PC-9 (cell line): ENCODE results near the gene ANXA2.

Experiments used
- EZH2 ChIP-seq: fragments of 200-600 bp; sonication (generic); IDR thresholded peaks from 2 replicates; pipeline ENCODE4 v1.8.0; 2017; ENCODE audit warnings: antibody characterized with exemption, low read depth
- TF ChIP-seq, protein P1 (sequence below): fragments of 200-600 bp; sonication (generic); conservative IDR thresholded peaks from 2 replicates; pipeline ENCODE4 v1.6.1; 2017; ENCODE audit warnings: mixed run types, antibody characterized with exemption, mild to moderate bottlenecking, moderate library complexity

DNA sequence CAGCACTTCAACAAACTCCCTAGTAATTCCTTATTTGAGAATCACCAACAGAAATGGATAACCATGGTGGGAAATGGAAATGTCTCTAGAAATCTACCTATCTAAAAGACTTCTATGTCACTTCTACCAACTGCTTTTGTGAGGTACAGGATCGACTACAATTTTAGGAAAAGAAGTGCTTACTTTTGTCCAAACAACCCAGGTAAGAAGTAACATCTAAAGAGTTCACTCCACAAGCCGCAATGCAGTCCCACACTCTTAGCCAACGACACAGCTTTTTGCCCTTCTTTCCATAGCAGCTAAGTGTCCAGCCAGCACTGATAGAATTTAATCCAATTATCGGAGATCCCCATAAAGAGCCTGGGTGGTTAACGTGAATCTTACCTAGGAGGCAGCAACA, 28.1 kb downstream of the ANXA2 start:
- TF ChIP-seq, protein P1, sequence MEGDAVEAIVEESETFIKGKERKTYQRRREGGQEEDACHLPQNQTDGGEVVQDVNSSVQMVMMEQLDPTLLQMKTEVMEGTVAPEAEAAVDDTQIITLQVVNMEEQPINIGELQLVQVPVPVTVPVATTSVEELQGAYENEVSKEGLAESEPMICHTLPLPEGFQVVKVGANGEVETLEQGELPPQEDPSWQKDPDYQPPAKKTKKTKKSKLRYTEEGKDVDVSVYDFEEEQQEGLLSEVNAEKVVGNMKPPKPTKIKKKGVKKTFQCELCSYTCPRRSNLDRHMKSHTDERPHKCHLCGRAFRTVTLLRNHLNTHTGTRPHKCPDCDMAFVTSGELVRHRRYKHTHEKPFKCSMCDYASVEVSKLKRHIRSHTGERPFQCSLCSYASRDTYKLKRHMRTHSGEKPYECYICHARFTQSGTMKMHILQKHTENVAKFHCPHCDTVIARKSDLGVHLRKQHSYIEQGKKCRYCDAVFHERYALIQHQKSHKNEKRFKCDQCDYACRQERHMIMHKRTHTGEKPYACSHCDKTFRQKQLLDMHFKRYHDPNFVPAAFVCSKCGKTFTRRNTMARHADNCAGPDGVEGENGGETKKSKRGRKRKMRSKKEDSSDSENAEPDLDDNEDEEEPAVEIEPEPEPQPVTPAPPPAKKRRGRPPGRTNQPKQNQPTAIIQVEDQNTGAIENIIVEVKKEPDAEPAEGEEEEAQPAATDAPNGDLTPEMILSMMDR: no peak
- TF ChIP-seq EZH2: no peak
